Kidney epithelial cell (primary cell): ENCODE data around the gene KIR2DL4. TPM values are rescaled to one million over a fixed set of nuclear protein-coding genes. Genes with fewer than 3 reads are reported as not detected.
"Not testable (repeated sequence)": the region's sequence is repeated elsewhere in the genome, so short reads cannot be mapped to it uniquely, and the experiment has no call there.

ENCODE experiments used
- DNase-seq: peaks from one replicate; pipeline ENCODE4 v3.0.0-alpha.2; 2010; ENCODE audit warnings: low read depth
- H3K27me3 ChIP-seq: 2 replicates; pipeline ENCODE4 v1.6.0; 2011; ENCODE audit warnings: low read length; ENCODE audit not compliant: control insufficient read depth, insufficient read depth
- H3K36me3 ChIP-seq: 2 replicates; pipeline ENCODE4 v1.5.1; 2011; ENCODE audit warnings: low read length; ENCODE audit not compliant: control insufficient read depth, insufficient read depth
- H3K4me3 ChIP-seq: 2 replicates; pipeline ENCODE4 v1.5.1; 2011; ENCODE audit warnings: low read depth, mild to moderate bottlenecking, control low read depth, low read length
- total RNA-seq: library from RNA; depleted of rRNA; stranded (reverse); fragments of >200 nt; gene quantifications from 2 replicates; pipeline ENCODE4 v1.2.3, GENCODE V29; 2015
- TF ChIP-seq, protein P1 (sequence below): IDR thresholded peaks from 2 replicates; pipeline ENCODE4 v1.5.1; 2011; ENCODE audit warnings: mild to moderate bottlenecking, moderate library complexity, low read length, control low read depth, inconsistent platforms; ENCODE audit not compliant: insufficient read depth, poor library complexity, severe bottlenecking

The KIR2DL4 gene
- total RNA-seq, 1 donor from 2014 or later, result not detected

DNA sequence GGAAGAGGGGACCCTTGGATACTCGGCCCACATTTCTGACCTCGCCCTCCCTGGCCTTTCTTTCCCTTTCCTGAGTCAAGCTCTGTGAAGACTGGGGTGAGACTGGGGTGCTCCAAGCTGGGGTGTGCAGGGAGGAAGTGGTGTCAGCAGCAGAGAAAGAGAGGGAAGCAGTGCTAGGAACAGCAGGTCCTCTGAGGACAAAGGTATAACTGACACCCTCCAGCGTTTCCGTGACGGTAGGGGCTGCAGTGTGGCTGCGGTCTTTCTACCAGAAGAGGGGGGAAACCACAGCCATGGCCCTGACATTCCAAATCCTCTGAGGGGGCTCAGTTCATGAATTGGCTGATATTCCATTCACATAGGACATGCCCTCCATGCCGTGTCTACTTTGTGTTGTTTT, 47.9 kb downstream of the KIR2DL4 start:
- DNase-seq, result no peak
- H3K27me3 ChIP-seq, result no peaks in the 10 kb centered on the region
- TF ChIP-seq, protein P1, sequence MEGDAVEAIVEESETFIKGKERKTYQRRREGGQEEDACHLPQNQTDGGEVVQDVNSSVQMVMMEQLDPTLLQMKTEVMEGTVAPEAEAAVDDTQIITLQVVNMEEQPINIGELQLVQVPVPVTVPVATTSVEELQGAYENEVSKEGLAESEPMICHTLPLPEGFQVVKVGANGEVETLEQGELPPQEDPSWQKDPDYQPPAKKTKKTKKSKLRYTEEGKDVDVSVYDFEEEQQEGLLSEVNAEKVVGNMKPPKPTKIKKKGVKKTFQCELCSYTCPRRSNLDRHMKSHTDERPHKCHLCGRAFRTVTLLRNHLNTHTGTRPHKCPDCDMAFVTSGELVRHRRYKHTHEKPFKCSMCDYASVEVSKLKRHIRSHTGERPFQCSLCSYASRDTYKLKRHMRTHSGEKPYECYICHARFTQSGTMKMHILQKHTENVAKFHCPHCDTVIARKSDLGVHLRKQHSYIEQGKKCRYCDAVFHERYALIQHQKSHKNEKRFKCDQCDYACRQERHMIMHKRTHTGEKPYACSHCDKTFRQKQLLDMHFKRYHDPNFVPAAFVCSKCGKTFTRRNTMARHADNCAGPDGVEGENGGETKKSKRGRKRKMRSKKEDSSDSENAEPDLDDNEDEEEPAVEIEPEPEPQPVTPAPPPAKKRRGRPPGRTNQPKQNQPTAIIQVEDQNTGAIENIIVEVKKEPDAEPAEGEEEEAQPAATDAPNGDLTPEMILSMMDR, result no peak
- no peak overlapping the region for H3K4me3 ChIP-seq
- H3K36me3 ChIP-seq, result no peaks in the 10 kb centered on the region

- H3K4me3 ChIP-seq, DNase-seq, H3K27me3 ChIP-seq, H3K36me3 ChIP-seq: not testable (repeated sequence)
These were observed 51.8 kb downstream of the KIR2DL4 start for GRCh38 chr19:54855241-54855640.

- H3K36me3 ChIP-seq, H3K27me3 ChIP-seq, H3K4me3 ChIP-seq, DNase-seq: not testable (repeated sequence)
These were observed 55.1 kb downstream of the KIR2DL4 start for GRCh38 chr19:54858476-54858875.

- not testable (repeated sequence) for H3K27me3 ChIP-seq, H3K4me3 ChIP-seq, DNase-seq, H3K36me3 ChIP-seq
These were observed 56.0 kb downstream of the KIR2DL4 start for GRCh38 chr19:54859421-54859820.

- H3K36me3 ChIP-seq, DNase-seq, H3K27me3 ChIP-seq, H3K4me3 ChIP-seq: not testable (repeated sequence)
These were observed 60.0 kb downstream of the KIR2DL4 start for GRCh38 chr19:54863459-54863858.

Other genes with a start within 250 kb of the KIR2DL4 start
- not detected in 2 replicates for gene LILRA2, start 229.8 kb upstream of the KIR2DL4 start, total RNA-seq
- not detected in 2 replicates for gene LILRA1, start 210.0 kb upstream of the KIR2DL4 start, total RNA-seq
- gene LILRB1, start 173.1 kb upstream of the KIR2DL4 start, total RNA-seq, result not detected in 2 replicates
- 2.7 TPM in 1 of 2 replicates, not detected in the other for gene LILRB4, start 140.6 kb upstream of the KIR2DL4 start, total RNA-seq
- not detected in 2 replicates for gene KIR3DL3, start 79.2 kb upstream of the KIR2DL4 start, total RNA-seq
- gene KIR2DL3, start 65.1 kb upstream of the KIR2DL4 start, total RNA-seq, result not detected in 2 replicates
- not detected in 2 replicates for gene KIR2DL1, start 33.8 kb upstream of the KIR2DL4 start, total RNA-seq
- gene KIR3DL1, start 12.9 kb downstream of the KIR2DL4 start, total RNA-seq, result not detected in 2 replicates
- gene KIR2DS4, start 29.1 kb downstream of the KIR2DL4 start, total RNA-seq, result not detected in 2 replicates
- gene KIR3DL2, start 46.8 kb downstream of the KIR2DL4 start, total RNA-seq, result not detected in 2 replicates
- not detected in 2 replicates for gene FCAR, start 70.6 kb downstream of the KIR2DL4 start, total RNA-seq
- gene NCR1, start 102.5 kb downstream of the KIR2DL4 start, total RNA-seq, result not detected in 2 replicates
- not detected in 2 replicates for gene NLRP7, start 143.9 kb downstream of the KIR2DL4 start, total RNA-seq
- gene NLRP2, start 162.8 kb downstream of the KIR2DL4 start, total RNA-seq, result 27.5 and 32.5 TPM in 2 replicates
- 0.33 TPM in 1 of 2 replicates, not detected in the other for gene GP6, start 234.7 kb downstream of the KIR2DL4 start, total RNA-seq